HepG2 (cell line): ENCODE data around the gene TRPV5. TPM values are rescaled to one million over a fixed set of nuclear protein-coding genes. Genes with fewer than 3 reads are reported as not detected.

Experiments used
- ATAC-seq: fragments of 200-7000 bp; cut with Tn5 transposase; 3 replicates; pipeline ENCODE4 v1.9.1; 2020; ENCODE audit warnings: mild to moderate bottlenecking, moderate library complexity
- BruUV-seq: library from RNA; stranded (reverse); fragments of 400-500 nt; replicated peaks from 2 replicates; lab custom pipeline; 2021; lab: Mats Ljungman, UMichigan
- CTCF ChIA-PET: fragments of 300-600 bp; formaldehyde crosslinking; extraction: SDS; loops from one replicate; lab custom pipeline; 2021; ENCODE audit warnings: low total read pairs, inconsistent platforms, low intra/inter-chr PET ratio; lab: Yijun Ruan, JAX
- POLR2A ChIA-PET: fragments of 350-600 bp; sonication (Branson Sonifier 250); formaldehyde crosslinking; loops from one replicate; lab custom pipeline; 2020; ENCODE audit warnings: antibody characterized with exemption, inconsistent platforms; lab: Yijun Ruan, JAX
- DNase-seq: peaks from one replicate; pipeline ENCODE4 v3.0.0-alpha.2; 2015; ENCODE audit warnings: low spot score
- FAIRE-seq: peaks from 3 replicates; lab custom pipeline; 2011; peaks lifted over from hg19 to GRCh38; lab: Jason Lieb, UNC
- H2AFZ ChIP-seq: one replicate; pipeline ENCODE4 v1.6.1; 2011; ENCODE audit warnings: low read length, inconsistent platforms
- H3K27ac ChIP-seq: fragments of 300-600 bp; 3 replicates; pipeline ENCODE4 v1.8.0; 2011; ENCODE audit warnings: mixed run types, mild to moderate bottlenecking, mixed read lengths, low read length, inconsistent platforms; ENCODE audit not compliant: insufficient read depth; ENCODE audit errors: extremely low read length
- H3K27me3 ChIP-seq, 2 experiments: fragments of 200-600 bp in 1 of 2; 2 replicates in 1 of 2; 3 replicates in 1 of 2; pipeline versions ENCODE4 v1.6.0 to v1.8.0; 2011; ENCODE audit warnings: low read length in 2 of 2, mild to moderate bottlenecking in 2 of 2, moderate library complexity in 2 of 2, inconsistent platforms in 1 of 2; ENCODE audit not compliant: insufficient read depth in 2 of 2, control insufficient read depth in 1 of 2
- H3K36me3 ChIP-seq, 2 experiments: fragments of 200-600 bp in 1 of 2; replicated peaks in 1 of 2; 2 replicates in 1 of 2; 3 replicates in 1 of 2; pipeline versions ENCODE4 v1.5.1 to v1.8.0; 2011; ENCODE audit warnings: low read length in 2 of 2, inconsistent platforms in 1 of 2; ENCODE audit not compliant: insufficient read depth in 2 of 2, control insufficient read depth in 1 of 2
- H3K4me1 ChIP-seq: 2 replicates; pipeline ENCODE4 v1.5.1; 2012; ENCODE audit warnings: low read length, inconsistent platforms; ENCODE audit not compliant: insufficient read depth
- H3K4me2 ChIP-seq: 2 replicates; pipeline ENCODE4 v1.6.0; 2011; ENCODE audit warnings: low read depth, low read length, inconsistent platforms
- H3K4me3 ChIP-seq, 3 experiments: fragments of 200-600 bp in 1 of 3; sonication (generic), shearing (Covaris generic) in 1 of 3; replicated peaks in 1 of 3; 2 replicates each; pipeline ENCODE4 v1.5.1; 2011 to 2016; ENCODE audit warnings: low read length in 3 of 3, inconsistent platforms in 2 of 3, low read depth in 2 of 3, mild to moderate bottlenecking in 2 of 3, control low read depth in 1 of 3, mixed read lengths in 1 of 3; ENCODE audit not compliant: insufficient read depth in 1 of 3
- H3K79me2 ChIP-seq: one replicate; pipeline ENCODE4 v1.6.1; 2011; ENCODE audit warnings: low read length, inconsistent platforms; ENCODE audit not compliant: insufficient read depth
- H3K9ac ChIP-seq: 2 replicates; pipeline ENCODE4 v1.6.0; 2011; ENCODE audit warnings: mild to moderate bottlenecking, low read depth, low read length, inconsistent platforms; ENCODE audit not compliant: insufficient read depth
- H3K9me3 ChIP-seq: 2 replicates; pipeline ENCODE4 v1.5.1; 2012; ENCODE audit warnings: mild to moderate bottlenecking, low read length
- H4K20me1 ChIP-seq: 2 replicates; pipeline ENCODE4 v1.6.0; 2011; ENCODE audit warnings: inconsistent platforms, mild to moderate bottlenecking, low read length, moderate library complexity; ENCODE audit not compliant: insufficient read depth
- ATF7-NPFF ChIP-seq: sonication (generic); formaldehyde crosslinking; IDR thresholded peaks from 2 replicates; pipeline ENCODE4 v1.8.1; 2023; ENCODE audit warnings: mild to moderate bottlenecking, low read depth, missing genetic modification reagents, moderate library complexity
- FOXP1 ChIP-seq, 2 experiments: fragments of 450-650 bp in 1 of 2; IDR thresholded peaks; 2 replicates each; pipeline ENCODE4 v1.6.1; 2017 to 2018; ENCODE audit warnings: antibody characterized with exemption in 1 of 2
- HOXA7 ChIP-seq: sonication (generic); formaldehyde crosslinking; IDR thresholded peaks from 2 replicates; pipeline ENCODE4 v1.8.1; 2022; ENCODE audit warnings: mild to moderate bottlenecking, missing genetic modification reagents, moderate library complexity
- MLX ChIP-seq: IDR thresholded peaks from 2 replicates; pipeline ENCODE4 v1.6.1; 2016
- PHF20 ChIP-seq: sonication (generic); formaldehyde crosslinking; IDR thresholded peaks from 2 replicates; pipeline ENCODE4 v1.5.0; 2020; ENCODE audit warnings: mild to moderate bottlenecking, missing genetic modification reagents
- RARA ChIP-seq: IDR thresholded peaks from 2 replicates; pipeline ENCODE4 v1.6.1; 2016; ENCODE audit warnings: missing genetic modification reagents, missing compliant biosample characterization
- SIX1 ChIP-seq: sonication (generic); formaldehyde crosslinking; IDR thresholded peaks from 2 replicates; pipeline ENCODE4 v1.4.0; 2020; ENCODE audit warnings: missing genetic modification reagents, borderline replicate concordance
- YEATS4 ChIP-seq: sonication (generic); formaldehyde crosslinking; IDR thresholded peaks from 2 replicates; pipeline ENCODE4 v1.4.0; 2020; ENCODE audit warnings: missing genetic modification reagents, borderline replicate concordance
- ZBTB49 ChIP-seq: sonication (generic); formaldehyde crosslinking; IDR thresholded peaks from 2 replicates; pipeline ENCODE4 v1.4.0; 2020; ENCODE audit warnings: missing genetic modification reagents, borderline replicate concordance
- ZNF318 ChIP-seq: sonication (generic); formaldehyde crosslinking; IDR thresholded peaks from 2 replicates; pipeline ENCODE4 v1.4.0; 2020; ENCODE audit warnings: mild to moderate bottlenecking, missing genetic modification reagents
- WGBS: methylation state at CpG from one replicate; pipeline ENCODE4 v1.1.6; 2017; ENCODE audit warnings: low lambda C conversion rate; 5-methylcytosine and 5-hydroxymethylcytosine counted together
- in situ Hi-C: cut with HindIII; loops from 2 replicates; pipeline ENCODE4 v1.10.0; 2017; ENCODE audit warnings: low pct_unique_long_range_greater_than_20kb; ENCODE audit not compliant: extremely low pct_ligation_motif_present
- intact Hi-C: fragments of 100-400 bp; cut with micrococcal nuclease; formaldehyde crosslinking; loops from one replicate; pipeline ENCODE4 v1.10.0; 2022; ENCODE audit not compliant: unreplicated experiment
- polyA plus RNA-seq, 8 experiments: library from polyadenylated mRNA; depleted of rRNA in 3 of 8; stranded (reverse) in 7 of 8; unstranded in 1 of 8; fragments of >200 nt; fragmentation: Illumina TruSeq in 4 of 8; extraction: Trizol in 4 of 8; gene quantifications; 2 replicates each; pipeline versions ENCODE4 v1.2.1 to v1.2.3, GENCODE V29; 2011 to 2016; ENCODE audit warnings: low read depth in 4 of 8, missing spikeins in 1 of 8, mixed read lengths in 1 of 8; ENCODE audit not compliant: insufficient read depth in 1 of 8
- total RNA-seq, 5 experiments: library from RNA; depleted of rRNA; stranded (reverse); fragments of >200 nt; fragmentation: Illumina TruSeq; extraction: Trizol; gene quantifications; 2 replicates each; pipeline ENCODE4 v1.2.3, GENCODE V29; 2016; ENCODE audit warnings: low read depth in 1 of 5

The TRPV5 gene
- total and polyA plus RNA-seq, 2 of the 13 experiments (the other 11 are each of a cell fraction or from before 2014, with no cell fraction given): not detected

- no peak overlapping the region for H3K4me3 ChIP-seq
- ChIA-PET CTCF (no interaction called here), POLR2A (no interaction called here)
- no peak for ATAC-seq
- H3K4me2 ChIP-seq: no peak overlapping the region
- H3K36me3 ChIP-seq: no peaks in the 10 kb centered on the region
- H3K9me3 ChIP-seq: no peaks in the 10 kb centered on the region
- no peak for FAIRE-seq
- TF ChIP-seq YEATS4 (no peak), PHF20 (CRISPR knock-in tag) (no peak), MLX (CRISPR knock-in tag) (no peak), SIX1 (CRISPR knock-in tag) (no peak), ATF7-NPFF (no peak), RARA (CRISPR knock-in tag) (no peak), ZBTB49 (CRISPR knock-in tag) (no peak), HOXA7 (CRISPR knock-in tag) (no peak), FOXP1 (IDR thresholded peaks at IDR 0.05) (no peak), FOXP1 (CRISPR knock-in tag; IDR thresholded peaks at IDR 0.05) (no peak), ZNF318 (CRISPR knock-in tag) (no peak)
- TF ChIP-seq, all 625 proteins: peak for 0
- intact Hi-C loops: no loop called here
- no peak overlapping the region for H3K9ac ChIP-seq
- no peak for DNase-seq
- WGBS: 15% methylated on average over 3 of the region's 3 CpGs
- H3K79me2 ChIP-seq: no peaks in the 10 kb centered on the region
- H3K27me3 ChIP-seq: no peaks in the 10 kb centered on the region
- no peaks in the 10 kb centered on the region for H4K20me1 ChIP-seq
- no peak overlapping the region for H3K27ac ChIP-seq
- in situ Hi-C loops: no loop called here
- no peak overlapping the region for H2AFZ ChIP-seq
- no TSS peak for BruUV-seq
- no peaks in the 10 kb centered on the region for H3K4me1 ChIP-seq
Measured at GRCh38 chr7:142974626-142975025, 41.1 kb upstream of the TRPV5 start.
